Neuronal stem cell (in vitro differentiated cells): Measurements from ENCODE around the gene EHHADH.

ENCODE experiments used
- DNase-seq: peaks from one replicate; pipeline ENCODE4 v3.0.0-alpha.2; 2013; ENCODE audit warnings: low spot score
- H2AFZ ChIP-seq: one replicate; pipeline ENCODE4 v1.6.1; 2013; ENCODE audit warnings: mild to moderate bottlenecking, low read length, inconsistent platforms
- H2AK5ac ChIP-seq: 2 replicates; pipeline ENCODE4 v1.6.1; 2013; ENCODE audit warnings: low read depth, mild to moderate bottlenecking, inconsistent platforms, low read length, moderate library complexity, mixed read lengths
- H2BK120ac ChIP-seq: 2 replicates; pipeline ENCODE4 v1.6.1; 2013; ENCODE audit warnings: low read depth, mild to moderate bottlenecking, inconsistent platforms, low read length, moderate library complexity, mixed read lengths
- H2BK12ac ChIP-seq: one replicate; pipeline ENCODE4 v1.6.1; 2013; ENCODE audit warnings: low read length, inconsistent platforms
- H2BK15ac ChIP-seq: 2 replicates; pipeline ENCODE4 v1.6.1; 2013; ENCODE audit warnings: mild to moderate bottlenecking, low read length, inconsistent platforms, mixed read lengths
- H2BK5ac ChIP-seq: one replicate; pipeline ENCODE4 v1.6.1; 2013; ENCODE audit warnings: inconsistent platforms, mild to moderate bottlenecking, low read length, moderate library complexity
- H3K14ac ChIP-seq: one replicate; pipeline ENCODE4 v1.6.1; 2013; ENCODE audit warnings: low read length, inconsistent platforms
- H3K18ac ChIP-seq: 2 replicates; pipeline ENCODE4 v1.6.1; 2013; ENCODE audit warnings: low read length, inconsistent platforms
- H3K23ac ChIP-seq: 2 replicates; pipeline ENCODE4 v1.6.1; 2013; ENCODE audit warnings: low read depth, mild to moderate bottlenecking, mixed read lengths, low read length, inconsistent platforms; ENCODE audit not compliant: poor library complexity
- H3K27ac ChIP-seq: replicated peaks from 3 replicates; pipeline ENCODE4 v1.5.1; 2013; ENCODE audit warnings: low read length, inconsistent platforms
- H3K27me3 ChIP-seq, 3 experiments: 2 replicates each; pipeline ENCODE4 v1.6.1; 2013; ENCODE audit warnings: low read length in 3 of 3, mild to moderate bottlenecking in 2 of 3, inconsistent platforms in 1 of 3, low read depth in 1 of 3, mixed read lengths in 1 of 3, moderate library complexity in 1 of 3; ENCODE audit not compliant: control insufficient read depth in 3 of 3, insufficient read depth in 3 of 3
- H3K36me3 ChIP-seq, 2 donors: replicated peaks in 1 of 2; 2 replicates each; pipeline ENCODE4 v1.6.1; 2013; ENCODE audit warnings: low read length in 2 of 2; ENCODE audit not compliant: control insufficient read depth in 2 of 2, insufficient read depth in 2 of 2
- H3K4ac ChIP-seq: 2 replicates; pipeline ENCODE4 v1.6.1; 2013; ENCODE audit warnings: inconsistent platforms, mild to moderate bottlenecking, low read length, moderate library complexity
- H3K4me1 ChIP-seq, 2 donors: 1 replicate in 1 of 2; 2 replicates in 1 of 2; pipeline ENCODE4 v1.6.1; 2013; ENCODE audit warnings: low read length in 2 of 2, low read depth in 1 of 2; ENCODE audit not compliant: control insufficient read depth in 2 of 2, insufficient read depth in 1 of 2
- H3K4me2 ChIP-seq: one replicate; pipeline ENCODE4 v1.6.1; 2013; ENCODE audit warnings: mild to moderate bottlenecking, low read length, inconsistent platforms; ENCODE audit not compliant: insufficient read depth, poor library complexity, severe bottlenecking
- H3K4me3 ChIP-seq, 2 donors: 2 replicates each; pipeline ENCODE4 v1.5.1; 2013; ENCODE audit warnings: low read length in 2 of 2, mild to moderate bottlenecking in 2 of 2, inconsistent platforms in 1 of 2, moderate library complexity in 1 of 2
- H3K79me1 ChIP-seq: one replicate; pipeline ENCODE4 v1.6.1; 2013; ENCODE audit warnings: low read depth, mild to moderate bottlenecking, inconsistent platforms, low read length, moderate library complexity
- H3K9ac ChIP-seq: one replicate; pipeline ENCODE4 v1.6.1; 2013; ENCODE audit warnings: mild to moderate bottlenecking, low read depth, low read length, inconsistent platforms; ENCODE audit not compliant: poor library complexity
- H3K9me3 ChIP-seq, 2 donors: replicated peaks in 1 of 2; 2 replicates each; pipeline versions ENCODE3 to v1.6.1; 2013; ENCODE audit warnings: low read length in 2 of 2, mild to moderate bottlenecking in 2 of 2, inconsistent platforms in 1 of 2, low read depth in 1 of 2, mixed read lengths in 1 of 2, moderate library complexity in 1 of 2; ENCODE audit not compliant: control insufficient read depth in 2 of 2, insufficient read depth in 1 of 2
- H4K8ac ChIP-seq: one replicate; pipeline ENCODE4 v1.6.1; 2013; ENCODE audit warnings: low read depth, mild to moderate bottlenecking, inconsistent platforms, low read length, moderate library complexity
- H4K91ac ChIP-seq: one replicate; pipeline ENCODE4 v1.6.1; 2013; ENCODE audit warnings: low read length, low read depth, mild to moderate bottlenecking, inconsistent platforms; ENCODE audit not compliant: poor library complexity
- WGBS, 2 donors: extraction: QIAGEN DNeasy Blood & Tissue Kit; methylation state at CpG; one replicate each; pipeline ENCODE4 v1.1.7; 2013; ENCODE audit warnings: missing lambda C conversion rate in 2 of 2, mixed read lengths in 1 of 2; ENCODE audit not compliant: insufficient read length in 2 of 2, insufficient replicate concordance in 1 of 2; ENCODE audit errors: extremely low coverage in 2 of 2; 5-methylcytosine and 5-hydroxymethylcytosine counted together

Gene EHHADH

GRCh38 chr3:185212559-185212958 is 41.3 kb downstream of the EHHADH start:
- Histone ChIP-seq H3K9ac (no peak overlapping the region), H2BK12ac (no peak overlapping the region), H3K4me1 (peaks cover 2 to 7% of the 10 kb centered on the region in 2 donors), H3K36me3 (no peaks in the 10 kb centered on the region), H4K91ac (no peak overlapping the region), H3K9me3 (no peaks in the 10 kb centered on the region), H2BK5ac (no peak overlapping the region), H3K4me3 (no peak overlapping the region), H3K27me3 (no peaks in the 10 kb centered on the region), H3K14ac (no peak overlapping the region), H3K4ac (no peak overlapping the region), H2BK120ac (no peak overlapping the region), H3K23ac (no peak overlapping the region), H3K79me1 (no peaks in the 10 kb centered on the region), H4K8ac (no peak overlapping the region), H3K27ac (no peak overlapping the region), H3K4me2 (no peak overlapping the region), H2AFZ (no peak overlapping the region), H2AK5ac (no peak overlapping the region), H3K18ac (no peak overlapping the region), H2BK15ac (no peak overlapping the region)
- no CpG with 5 or more reads among the region's 5 CpGs for WGBS, 2 donors
- DNase-seq, result no peak

- H4K8ac ChIP-seq, result no peak overlapping the region
- H2BK12ac ChIP-seq, result no peak overlapping the region
Measured at GRCh38 chr3:185212086-185212485, 41.8 kb downstream of the EHHADH start.

GRCh38 chr3:185210621-185211142 is 43.2 kb downstream of the EHHADH start:
- H2BK5ac ChIP-seq, result no peak overlapping the region
- no peak overlapping the region for H3K4ac ChIP-seq
- H2AK5ac ChIP-seq, result no peak overlapping the region
- DNase-seq, result no peak
- no peak overlapping the region for H3K23ac ChIP-seq
- no peak overlapping the region for H3K14ac ChIP-seq
- no CpG with 5 or more reads among the region's 4 CpGs for WGBS, 2 donors
- H3K4me3 ChIP-seq, result no peak overlapping the region
- no peak overlapping the region for H2AFZ ChIP-seq
- no peak overlapping the region for H3K9ac ChIP-seq
- no peak overlapping the region for H2BK120ac ChIP-seq
- H3K4me2 ChIP-seq, result no peak overlapping the region
- peaks cover 0 to 2% of the 10 kb centered on the region in 2 donors for H3K4me1 ChIP-seq
- H4K8ac ChIP-seq, result no peak overlapping the region
- H2BK15ac ChIP-seq, result no peak overlapping the region
- no peaks in the 10 kb centered on the region for H3K79me1 ChIP-seq
- no peak overlapping the region for H3K18ac ChIP-seq
- H4K91ac ChIP-seq, result no peak overlapping the region
- no peaks in the 10 kb centered on the region for H3K27me3 ChIP-seq
- H3K9me3 ChIP-seq, result no peaks in the 10 kb centered on the region
- no peak overlapping the region for H2BK12ac ChIP-seq
- H3K36me3 ChIP-seq, result no peaks in the 10 kb centered on the region
- H3K27ac ChIP-seq, result no peak overlapping the region

More at GRCh38 chr3:185212086-185212485, 41.8 kb downstream of the EHHADH start:
- Histone ChIP-seq H2AK5ac (no peak overlapping the region), H2AFZ (no peak overlapping the region), H3K4me3 (no peak overlapping the region), H3K4me1 (peaks cover 2 to 6% of the 10 kb centered on the region in 2 donors), H3K9me3 (no peaks in the 10 kb centered on the region), H4K91ac (no peak overlapping the region), H3K14ac (no peak overlapping the region), H3K4ac (no peak overlapping the region), H3K79me1 (no peaks in the 10 kb centered on the region), H2BK15ac (no peak overlapping the region), H3K23ac (no peak overlapping the region), H3K36me3 (no peaks in the 10 kb centered on the region), H3K9ac (no peak overlapping the region), H3K27ac (no peak overlapping the region), H3K4me2 (no peak overlapping the region), H2BK120ac (no peak overlapping the region), H3K27me3 (no peaks in the 10 kb centered on the region), H3K18ac (no peak overlapping the region), H2BK5ac (no peak overlapping the region)
- no peak for DNase-seq
- no CpG with 5 or more reads among the region's 4 CpGs for WGBS, 2 donors

GRCh38 chr3:185208823-185209222 is 45.0 kb downstream of the EHHADH start:
- Histone ChIP-seq H3K9me3 (no peaks in the 10 kb centered on the region), H3K79me1 (no peaks in the 10 kb centered on the region), H3K9ac (no peak overlapping the region), H2AK5ac (no peak overlapping the region), H3K4ac (no peak overlapping the region), H2BK5ac (no peak overlapping the region), H2BK120ac (no peak overlapping the region), H2BK12ac (no peak overlapping the region), H3K36me3 (no peaks in the 10 kb centered on the region), H3K18ac (no peak overlapping the region), H3K14ac (no peak overlapping the region), H3K27ac (no peak overlapping the region), H4K91ac (no peak overlapping the region), H2AFZ (no peak overlapping the region), H3K23ac (no peak overlapping the region), H3K4me1 (peaks cover 0 to 2% of the 10 kb centered on the region in 2 donors), H4K8ac (no peak overlapping the region), H3K4me3 (no peak overlapping the region), H3K4me2 (no peak overlapping the region), H2BK15ac (no peak overlapping the region), H3K27me3 (no peaks in the 10 kb centered on the region)
- no CpG with 5 or more reads among the region's 1 CpG for WGBS, 2 donors
- no peak for DNase-seq
